NCI-H128 (cell line): ENCODE results near the gene OR2T4.

Experiments
- DNase-seq: peaks from one replicate; lab custom pipeline; 2025; ENCODE audit not compliant: unreplicated experiment; lab: John Stamatoyannopoulos, UW

OR2T4 gene, protein sequence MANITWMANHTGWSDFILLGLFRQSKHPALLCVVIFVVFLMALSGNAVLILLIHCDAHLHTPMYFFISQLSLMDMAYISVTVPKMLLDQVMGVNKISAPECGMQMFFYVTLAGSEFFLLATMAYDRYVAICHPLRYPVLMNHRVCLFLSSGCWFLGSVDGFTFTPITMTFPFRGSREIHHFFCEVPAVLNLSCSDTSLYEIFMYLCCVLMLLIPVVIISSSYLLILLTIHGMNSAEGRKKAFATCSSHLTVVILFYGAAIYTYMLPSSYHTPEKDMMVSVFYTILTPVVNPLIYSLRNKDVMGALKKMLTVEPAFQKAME

DNA sequence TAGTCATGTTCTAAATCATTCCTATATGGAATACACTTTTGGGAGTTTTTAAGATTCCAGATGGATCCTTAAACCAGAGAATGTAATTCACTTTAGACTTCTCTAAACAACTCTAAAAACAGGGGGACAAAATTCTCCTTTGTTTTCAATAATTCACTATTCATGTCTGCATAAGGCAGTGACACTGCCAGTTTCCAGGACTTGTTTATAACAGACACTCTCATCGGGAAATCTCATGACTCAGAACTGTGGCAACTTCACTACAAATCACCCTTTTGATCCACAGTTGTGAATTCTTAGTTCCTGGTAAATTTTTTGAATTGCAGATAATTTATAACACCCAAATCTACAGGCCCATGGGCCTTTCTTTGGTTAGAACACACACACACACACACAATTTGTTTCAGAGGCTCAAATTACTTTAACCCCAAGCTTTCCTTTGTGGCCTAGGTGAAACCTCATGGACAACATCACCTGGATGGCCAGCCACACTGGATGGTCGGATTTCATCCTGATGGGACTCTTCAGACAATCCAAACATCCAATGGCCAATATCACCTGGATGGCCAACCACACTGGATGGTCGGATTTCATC lies at the start of gene OR2T4:
Gene OR2T4, plus strand, starts transcription at position 545 of the 595 bp plus-strand sequence. Its CDS starts 0 bp downstream, at position 545.
- no peak for DNase-seq

DNA sequence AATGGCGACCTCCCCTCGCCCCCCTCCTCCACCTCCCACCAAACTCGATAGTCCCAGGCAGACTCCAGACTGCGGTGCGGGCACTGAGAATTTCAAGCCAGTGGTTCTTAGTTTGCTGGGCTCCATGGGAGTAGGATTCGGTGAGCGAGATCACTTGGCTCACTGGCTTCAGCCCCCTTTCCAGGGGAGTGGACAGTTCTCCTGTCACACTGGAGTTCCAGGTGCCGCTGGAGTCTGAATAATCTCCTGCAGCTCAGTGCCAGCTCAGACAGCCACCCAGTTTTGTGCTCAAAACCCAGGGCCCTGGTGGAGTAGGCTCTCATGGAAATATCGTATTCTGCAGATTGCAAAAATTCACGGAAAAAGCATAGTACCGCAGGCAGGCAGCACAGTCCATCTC lies 44.7 kb upstream of the OR2T4 start:
- no peak for DNase-seq

DNA sequence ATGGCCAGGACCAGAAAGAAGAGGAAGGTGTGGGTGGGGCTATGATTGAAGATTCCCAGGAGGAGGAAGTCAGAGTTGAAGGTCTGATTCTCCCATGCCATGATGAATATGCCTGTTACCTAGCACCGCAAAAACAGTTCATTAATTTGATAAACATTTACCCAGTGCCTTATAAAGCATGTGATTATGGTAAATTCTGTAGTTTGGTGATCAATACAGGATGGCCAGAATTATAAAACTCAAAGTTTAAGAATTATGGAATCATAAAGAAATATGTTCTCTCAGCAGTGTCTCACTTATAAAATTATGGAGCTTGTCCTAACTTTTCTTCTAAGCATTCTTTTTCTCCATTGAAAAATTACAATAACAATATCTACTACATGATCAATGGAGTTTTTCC lies 37.0 kb upstream of the OR2T4 start, which contains the start of gene OR2M7:
Gene OR2M7, minus strand, starts transcription at position 101 of the 400 bp plus-strand sequence. Its CDS starts 0 bp downstream, at position 101.
- DNase-seq, result no peak

DNA sequence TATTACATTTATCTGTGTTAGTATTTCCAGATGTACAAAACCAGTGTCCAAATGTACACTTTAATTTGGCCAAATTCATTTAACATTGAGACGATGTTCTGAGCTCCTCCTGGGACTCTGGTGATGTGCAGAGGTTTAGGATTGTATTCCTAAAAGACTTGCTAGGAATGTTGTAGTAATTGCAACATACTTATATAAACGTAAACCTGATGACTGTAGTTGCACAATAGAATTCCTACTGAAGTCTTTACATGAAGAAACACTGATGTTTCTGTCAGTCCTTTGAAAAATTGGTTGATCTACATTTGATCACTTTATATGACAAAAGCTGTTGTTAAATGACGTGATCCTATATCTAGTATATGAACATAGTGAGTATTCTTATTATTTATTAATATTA lies 18.0 kb upstream of the OR2T4 start:
- DNase-seq, result no peak

DNA sequence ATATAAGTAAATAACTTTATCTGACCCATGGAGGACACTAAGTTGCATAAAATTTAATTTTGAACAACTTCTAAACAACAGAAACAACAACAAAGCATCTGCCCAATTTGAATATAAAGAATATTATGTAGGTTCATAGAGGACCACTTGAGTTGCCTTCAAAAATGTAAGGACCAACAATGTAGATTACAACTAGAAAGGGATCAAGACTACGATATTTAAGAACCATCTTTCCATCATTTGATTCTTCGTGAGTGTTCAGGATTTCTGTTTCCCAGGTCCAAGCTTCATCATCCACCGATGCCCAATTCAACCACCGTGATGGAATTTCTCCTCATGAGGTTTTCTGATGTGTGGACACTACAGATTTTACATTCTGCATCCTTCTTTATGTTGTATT lies 13.0 kb upstream of the OR2T4 start, which contains the start of gene OR14C36:
Gene OR14C36, plus strand, starts transcription at position 301 of the 400 bp plus-strand sequence. Its CDS starts 0 bp downstream, at position 301.
- DNase-seq, result no peak

DNA sequence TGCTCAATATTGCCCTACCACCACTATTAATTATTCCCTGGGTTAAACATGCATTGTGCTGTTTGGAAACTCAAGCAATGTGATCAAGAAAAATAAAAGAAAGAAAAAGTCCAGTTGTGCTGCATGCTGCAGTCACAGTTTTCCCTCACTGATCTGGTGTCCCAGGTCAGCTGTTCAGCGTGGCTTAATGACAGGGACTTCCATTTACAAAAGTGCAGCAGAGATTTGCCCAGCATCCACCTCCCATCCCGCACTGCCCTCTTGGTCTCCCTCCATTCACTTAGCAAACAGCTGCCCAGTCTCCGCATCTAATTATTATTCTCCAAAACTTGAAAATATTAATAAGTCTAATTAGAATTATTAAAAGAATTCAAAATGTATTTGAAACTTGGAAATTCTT lies 2.0 kb upstream of the OR2T4 start:
- DNase-seq, result no peak

DNA sequence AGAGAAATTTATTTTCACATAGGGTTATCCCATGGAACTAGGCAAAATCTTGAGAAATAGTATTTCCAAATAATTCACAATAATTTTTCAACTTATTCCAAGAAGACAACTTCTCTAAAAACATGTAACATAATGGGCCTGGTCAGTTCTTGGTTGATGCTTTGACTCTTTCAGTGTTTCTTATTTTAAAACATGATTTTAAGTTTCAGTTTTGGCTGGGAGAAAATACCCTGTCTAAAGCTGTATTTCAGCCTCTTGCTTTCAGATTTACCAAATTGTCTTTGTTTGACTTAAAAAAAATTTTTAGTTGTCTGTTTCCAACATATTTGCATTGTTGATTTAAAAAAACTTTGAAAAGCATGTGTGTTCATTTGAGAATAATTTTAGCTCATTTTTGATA lies 5.1 kb downstream of the OR2T4 start:
- no peak for DNase-seq

DNA sequence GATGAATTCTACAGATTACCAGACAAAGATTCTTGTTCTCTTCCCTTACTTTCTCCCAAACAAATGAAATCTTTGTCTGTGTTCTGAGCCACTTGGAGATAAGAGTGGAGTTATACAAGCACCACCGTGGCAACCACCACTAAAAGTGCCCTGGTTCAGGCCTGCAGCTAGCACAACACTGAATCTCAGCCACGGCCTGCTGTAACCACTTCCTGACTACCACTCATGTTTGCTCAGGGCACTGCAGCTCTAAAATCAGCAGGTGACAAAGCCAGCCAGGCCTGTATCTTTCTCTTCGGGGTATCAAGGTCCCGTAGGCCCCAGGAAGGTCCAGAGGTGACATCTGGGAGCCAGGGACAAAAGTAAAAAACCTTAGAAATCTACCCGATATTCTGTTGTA lies 10.9 kb downstream of the OR2T4 start:
- DNase-seq, result no peak

DNA sequence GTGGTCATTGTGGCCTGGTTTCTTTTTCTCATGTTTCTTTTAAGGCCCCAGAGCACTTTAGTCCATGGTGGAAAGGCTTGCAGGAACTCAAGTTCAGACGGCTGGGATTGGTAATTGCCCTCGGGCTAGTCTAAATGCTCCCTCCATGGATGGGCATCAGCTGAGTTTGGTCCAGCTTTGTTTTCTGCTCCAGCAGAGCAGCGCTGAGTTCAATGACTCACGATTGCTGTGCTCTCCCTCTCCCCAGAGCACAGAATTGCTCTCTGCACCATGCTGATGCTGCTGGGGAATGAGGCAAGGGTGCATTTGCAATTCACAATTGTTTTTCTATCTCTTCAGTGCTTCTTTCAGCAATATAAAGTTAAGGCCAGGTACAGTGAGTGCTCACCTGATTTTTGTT lies 12.3 kb downstream of the OR2T4 start:
- DNase-seq, result no peak

DNA sequence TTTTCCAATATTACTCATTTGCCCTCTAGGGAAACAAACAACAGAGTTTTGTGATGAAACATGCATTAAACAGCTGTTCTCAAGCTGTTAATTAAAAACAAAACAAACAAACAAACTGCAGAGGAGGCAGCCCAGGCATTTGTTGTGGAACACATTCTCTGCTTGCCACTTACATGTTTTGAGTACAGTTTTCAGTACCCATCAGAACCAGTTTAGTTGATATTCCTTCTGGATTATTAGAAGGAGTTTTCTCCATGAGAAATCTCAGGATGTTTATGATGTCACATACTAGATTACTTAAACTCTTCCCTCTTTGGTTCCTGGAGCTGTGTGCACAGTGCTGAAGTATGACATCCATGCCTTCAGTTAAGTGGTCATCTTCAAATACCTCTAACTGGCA lies 14.0 kb downstream of the OR2T4 start, which contains the start of gene OR2T6:
Gene OR2T6, plus strand, starts transcription at position 301 of the 400 bp plus-strand sequence. CDS start 11,863 bp downstream, outside the sequence.
- DNase-seq, result no peak

DNA sequence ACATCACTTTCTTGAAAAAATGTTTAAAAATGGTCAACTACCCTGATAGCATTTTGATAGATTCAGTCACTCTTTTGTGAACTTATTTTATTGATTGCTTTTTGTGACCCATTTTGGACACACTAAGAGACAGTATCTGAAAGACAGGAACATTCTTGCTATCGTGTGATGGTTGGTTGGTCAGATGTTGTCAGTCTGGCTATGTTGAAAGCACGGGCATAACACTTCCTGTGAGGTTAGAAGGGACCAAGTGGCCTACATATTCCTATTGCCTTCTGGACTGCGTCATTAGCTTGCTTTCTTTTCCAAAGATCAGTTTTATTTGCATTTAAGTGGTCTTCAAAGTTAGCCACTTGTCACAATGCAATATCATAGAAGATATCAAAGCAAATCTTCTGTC lies 15.5 kb downstream of the OR2T4 start:
- DNase-seq, result no peak

DNA sequence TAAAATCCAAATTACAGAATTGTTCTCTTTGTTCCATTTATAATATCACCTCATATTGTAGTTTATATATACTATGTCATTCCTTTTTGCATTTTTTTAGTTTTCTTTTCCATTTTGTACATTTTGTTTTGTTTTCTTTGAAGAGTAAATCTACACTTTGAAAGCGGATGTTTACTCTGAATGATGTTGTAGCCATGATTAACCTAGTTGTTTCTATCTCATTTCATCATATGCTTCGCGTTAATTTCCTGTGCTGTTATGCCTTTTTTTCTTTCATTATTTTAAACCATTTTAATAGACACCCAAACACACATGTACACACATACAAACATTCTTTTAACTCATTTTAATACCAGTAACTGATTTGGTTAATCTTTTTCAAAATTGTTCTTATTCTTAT lies 19.4 kb downstream of the OR2T4 start:
- DNase-seq, result no peak

DNA sequence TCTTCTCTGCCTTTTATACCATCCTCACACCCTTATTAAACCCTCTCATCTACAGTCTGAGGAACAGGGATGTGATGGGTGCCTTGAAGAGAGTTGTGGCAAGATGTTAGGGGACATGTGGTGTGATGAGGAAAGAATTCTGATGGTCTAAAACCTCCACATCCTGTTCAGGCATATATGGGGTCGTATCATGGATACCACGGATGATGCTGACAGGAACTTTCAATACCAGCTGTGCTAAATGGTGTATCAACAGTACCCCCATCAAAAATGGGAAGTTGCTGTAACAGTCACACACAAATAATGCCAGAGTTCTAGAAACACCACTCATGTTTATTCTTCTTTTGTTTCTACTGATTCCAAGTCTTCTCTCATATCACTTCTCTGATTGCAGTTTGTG lies 27.0 kb downstream of the OR2T4 start:
- DNase-seq, result no peak

DNA sequence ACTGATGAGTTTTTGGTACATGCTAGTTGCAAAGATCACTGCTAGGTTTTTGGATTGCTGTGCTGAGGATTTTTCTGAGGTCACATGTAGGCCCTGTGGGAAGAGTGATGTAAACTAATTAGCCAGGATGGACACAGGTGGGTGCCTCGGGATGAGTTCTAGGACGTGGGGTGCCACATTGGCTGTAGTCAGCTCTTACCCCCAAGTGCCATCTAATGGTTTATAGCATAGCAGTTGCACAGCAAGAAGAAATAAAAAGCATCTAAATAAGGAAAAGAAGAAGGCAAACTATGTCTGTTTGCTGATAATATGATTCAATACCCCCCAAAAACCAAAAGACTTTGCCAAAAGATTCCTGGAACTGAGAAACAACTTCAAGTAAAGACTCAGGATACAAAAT lies 31.6 kb downstream of the OR2T4 start:
- DNase-seq, result no peak

DNA sequence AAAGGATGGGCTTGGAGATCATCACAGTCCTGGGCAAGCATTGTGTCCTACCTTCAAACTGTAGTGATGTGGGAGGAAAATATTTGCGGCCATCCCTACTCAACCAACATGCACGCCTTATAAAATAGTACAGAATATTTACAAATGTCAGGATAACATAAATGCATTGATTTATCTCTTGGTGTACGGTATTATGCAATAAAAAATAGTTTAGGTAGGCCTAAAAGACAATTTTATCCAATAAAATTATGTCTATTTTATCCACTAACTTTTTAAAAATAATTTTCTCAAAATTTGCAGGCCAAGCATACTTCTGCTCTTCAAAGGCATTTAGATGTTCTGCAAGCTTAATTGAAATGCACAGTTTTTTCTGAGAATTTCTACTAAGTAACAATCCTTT lies 41.3 kb downstream of the OR2T4 start, which contains the start of gene OR2T1:
Gene OR2T1, plus strand, starts transcription at position 301 of the 400 bp plus-strand sequence. CDS start 3,100 bp downstream, outside the sequence.
- no peak for DNase-seq

DNA sequence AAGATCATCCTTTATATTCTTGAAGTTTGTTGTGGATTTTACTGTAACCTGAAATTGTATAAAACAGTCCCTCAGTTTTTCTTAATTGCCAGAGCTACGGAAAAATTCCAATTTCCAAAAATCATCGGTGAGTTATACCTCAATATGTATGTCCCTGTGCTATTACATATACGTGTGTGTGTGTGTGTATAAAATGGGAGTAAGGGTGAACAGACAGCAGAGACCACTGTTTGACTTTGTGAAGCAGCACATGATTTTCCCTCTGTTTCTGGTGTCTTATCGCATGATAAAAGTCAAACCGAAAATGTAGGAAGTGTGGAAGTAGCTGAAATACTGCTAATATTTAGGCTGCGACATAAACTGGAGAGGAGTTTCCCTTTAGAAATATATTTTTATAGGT lies 42.6 kb downstream of the OR2T4 start:
- DNase-seq, result no peak

DNA sequence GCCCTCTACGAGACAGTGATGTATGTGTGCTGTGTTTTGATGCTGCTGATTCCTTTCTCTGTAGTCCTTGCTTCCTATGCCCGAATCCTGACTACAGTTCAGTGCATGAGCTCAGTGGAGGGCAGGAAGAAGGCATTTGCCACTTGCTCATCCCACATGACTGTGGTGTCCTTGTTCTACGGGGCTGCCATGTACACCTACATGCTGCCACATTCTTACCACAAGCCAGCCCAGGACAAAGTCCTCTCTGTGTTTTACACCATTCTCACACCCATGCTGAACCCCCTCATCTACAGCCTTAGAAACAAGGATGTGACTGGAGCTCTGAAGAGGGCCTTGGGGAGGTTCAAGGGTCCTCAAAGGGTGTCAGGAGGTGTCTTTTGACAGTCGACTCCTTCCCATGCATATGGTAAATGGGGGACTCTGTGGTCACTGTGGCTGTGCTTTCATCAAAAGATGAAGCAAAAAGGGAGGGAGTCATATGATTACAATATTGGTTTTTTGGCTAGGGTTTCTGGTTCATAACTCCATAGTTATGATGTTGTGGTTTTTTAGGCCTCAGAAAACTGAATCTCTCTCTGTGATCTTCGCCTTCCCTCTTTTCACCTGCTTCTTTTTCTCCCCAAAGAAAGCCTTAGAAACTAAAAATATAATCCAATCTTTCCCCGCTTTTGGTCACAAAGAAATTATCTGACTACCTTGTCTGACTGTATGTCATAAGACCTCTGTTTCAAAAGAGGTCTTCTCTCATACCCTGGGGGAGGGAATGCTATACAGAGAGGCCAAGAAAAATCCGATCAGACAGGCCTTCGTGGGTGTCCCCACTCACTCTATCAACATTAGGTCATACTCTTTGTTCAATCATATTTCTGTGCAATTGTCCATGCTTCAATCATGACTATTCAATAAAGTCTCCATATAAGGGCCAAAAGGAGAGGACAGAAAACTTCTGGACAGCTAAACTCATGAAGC lies 45.5 kb downstream of the OR2T4 start:
- DNase-seq, result no peak
